Pancreas (tissue), 10 donors: Measurements from ENCODE around the gene ELN. TPM values are rescaled to one million over a fixed set of nuclear protein-coding genes. Genes with fewer than 3 reads are reported as not detected.
"Not testable (repeated sequence)": the region's sequence is repeated elsewhere in the genome, so short reads cannot be mapped to it uniquely, and the experiment has no call there.

ENCODE experiments used
- ATAC-seq, 4 donors: fragments of 200-7000 bp; cut with Tn5 transposase; one replicate each; pipeline versions ENCODE4 v1.8.0 to v1.9.1; 2020; ENCODE audit warnings: mild to moderate bottlenecking in 4 of 4, moderate library complexity in 4 of 4
- DNase-seq, 6 donors: peaks; one replicate each; pipeline ENCODE4 v3.0.0-alpha.2; 2020
- FAIRE-seq: peaks from 2 replicates; lab custom pipeline; 2012; peaks lifted over from hg19 to GRCh38; lab: Jason Lieb, UNC
- H3K27ac ChIP-seq, 4 donors: fragments of 200-600 bp; sonication (generic); 1 replicate in 3 of 4; 2 replicates in 1 of 4; pipeline versions ENCODE4 v1.5.0 to v1.8.0; 2020
- H3K27me3 ChIP-seq, 4 donors: fragments of 200-600 bp; one replicate each; pipeline ENCODE4 v1.8.0; 2021
- H3K36me3 ChIP-seq, 3 donors: fragments of 200-600 bp; sonication (generic) in 1 of 3; one replicate each; pipeline versions ENCODE4 v1.5.0 to v1.8.0; 2020 to 2021
- H3K4me1 ChIP-seq, 3 donors: fragments of 200-600 bp; one replicate each; pipeline ENCODE4 v1.8.0; 2021
- H3K4me3 ChIP-seq, 4 donors: fragments of 200-600 bp; sonication (generic) in 2 of 4; one replicate each; pipeline versions ENCODE4 v1.5.0 to v1.8.0; 2020 to 2021
- H3K9me3 ChIP-seq, 4 donors: fragments of 200-600 bp; one replicate each; pipeline ENCODE4 v1.8.0; 2021
- WGBS, 2 donors: extraction: QIAGEN DNeasy Blood & Tissue Kit; methylation state at CpG; one replicate each; pipeline ENCODE4 v1.1.7; 2013; 5-methylcytosine and 5-hydroxymethylcytosine counted together
- intact Hi-C, 3 donors: fragments of 100-400 bp; cut with DNase I; formaldehyde crosslinking; loops; one replicate each; pipeline versions ENCODE4 v1.11.1 to v1.14.2; 2022
- polyA plus RNA-seq, 2 donors: library from polyadenylated mRNA; stranded (reverse); fragments of 200-250 nt; gene quantifications; one replicate each; pipeline ENCODE4 v1.2.3, GENCODE V29; 2013
- total RNA-seq, 6 donors: library from RNA; stranded (reverse); fragmentation: NEBNext Ultra II Directional in 4 of 6; extraction: Animal tissue kit (Norgen Biotek cat#: 25700) in 4 of 6; gene quantifications; one replicate each; pipeline versions ENCODE4 v1.2.1 to v1.2.4, GENCODE V29; 2021 to 2023
- TF ChIP-seq, protein P1 (sequence below), 4 donors: fragments of 200-600 bp; sonication (generic) in 3 of 4; IDR thresholded peaks; one replicate each; pipeline versions ENCODE4 v1.5.0 to v1.8.0; 2021; ENCODE audit warnings: antibody characterized with exemption in 4 of 4
- donor health status: healthy with polysubstance abuse.
- donor health status: DM: no; HTN: no; CAD: no; lungs with moderate emphysema.
- donor health status: DM: no; HTN: no; CAD: no.
- donor health status: control.
- donor health status: control.
- donor health status: Bipolar disorder and iron deficiency.
- donor health status: DM: yes; HTN: yes; CAD: no.
- donor health status: DM: no; HTN: no; CAD: no.
- donor health status: DM: no; HTN: no; CAD: no.
- donor health status: DM: yes; HTN: yes; CAD: no.

The ELN gene
- total and polyA plus RNA-seq, 8 donors, result 36.8 to 118 (median 70.7) TPM

- intact Hi-C loops, result loop anchor here in 1 of 3 donors (10.0 kb wide), 1 partner anchor 132 kb away; no protein-coding TSS in a partner anchor
- peak in 1 of 6 donors; percentile 69 for DNase-seq
- WGBS, 2 donors, result 42 to 47% methylated on average over 12 of the region's 12 CpGs
Measured at GRCh38 chr7:74006451-74007241, 21.3 kb upstream of the ELN start.

DNA sequence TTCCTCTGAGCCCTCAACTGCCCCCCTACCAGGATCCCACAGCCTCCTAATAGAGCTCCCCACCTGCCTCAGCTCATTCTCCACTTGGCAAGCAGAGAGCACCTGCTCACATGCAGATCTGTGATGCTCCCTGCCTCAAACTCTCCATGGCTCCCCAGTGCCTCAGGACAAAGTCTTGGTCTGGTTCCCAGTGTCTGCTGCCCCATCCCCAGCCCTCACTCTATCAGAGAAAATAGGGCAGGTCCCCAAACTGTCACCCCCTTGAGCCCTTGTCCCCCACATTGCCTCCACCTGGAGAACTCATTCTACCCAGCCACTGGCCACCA is 20.8 kb upstream of the ELN start:
- DNase-seq (no peak), FAIRE-seq (no peak), ATAC-seq (no peak)
- Histone ChIP-seq H3K4me3 (no peak overlapping the region), H3K27ac (no peak overlapping the region), H3K36me3 (no peaks in the 10 kb centered on the region), H3K4me1 (no peaks in the 10 kb centered on the region), H3K9me3 (no peaks in the 10 kb centered on the region), H3K27me3 (no peaks in the 10 kb centered on the region)
- TF ChIP-seq, protein P1, sequence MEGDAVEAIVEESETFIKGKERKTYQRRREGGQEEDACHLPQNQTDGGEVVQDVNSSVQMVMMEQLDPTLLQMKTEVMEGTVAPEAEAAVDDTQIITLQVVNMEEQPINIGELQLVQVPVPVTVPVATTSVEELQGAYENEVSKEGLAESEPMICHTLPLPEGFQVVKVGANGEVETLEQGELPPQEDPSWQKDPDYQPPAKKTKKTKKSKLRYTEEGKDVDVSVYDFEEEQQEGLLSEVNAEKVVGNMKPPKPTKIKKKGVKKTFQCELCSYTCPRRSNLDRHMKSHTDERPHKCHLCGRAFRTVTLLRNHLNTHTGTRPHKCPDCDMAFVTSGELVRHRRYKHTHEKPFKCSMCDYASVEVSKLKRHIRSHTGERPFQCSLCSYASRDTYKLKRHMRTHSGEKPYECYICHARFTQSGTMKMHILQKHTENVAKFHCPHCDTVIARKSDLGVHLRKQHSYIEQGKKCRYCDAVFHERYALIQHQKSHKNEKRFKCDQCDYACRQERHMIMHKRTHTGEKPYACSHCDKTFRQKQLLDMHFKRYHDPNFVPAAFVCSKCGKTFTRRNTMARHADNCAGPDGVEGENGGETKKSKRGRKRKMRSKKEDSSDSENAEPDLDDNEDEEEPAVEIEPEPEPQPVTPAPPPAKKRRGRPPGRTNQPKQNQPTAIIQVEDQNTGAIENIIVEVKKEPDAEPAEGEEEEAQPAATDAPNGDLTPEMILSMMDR (IDR thresholded peaks at IDR 0.05), result no peak
- intact Hi-C loops, result loop anchor here in 1 of 3 donors (10.0 kb wide), 1 partner anchor 132 kb away; no protein-coding TSS in a partner anchor

More at GRCh38 chr7:74006451-74007241, 21.3 kb upstream of the ELN start:
- Histone ChIP-seq H3K9me3 (no peaks in the 10 kb centered on the region), H3K4me1 (no peaks in the 10 kb centered on the region), H3K27ac (no peak overlapping the region), H3K27me3 (no peaks in the 10 kb centered on the region), H3K36me3 (no peaks in the 10 kb centered on the region), H3K4me3 (no peak overlapping the region)
- FAIRE-seq (no peak), ATAC-seq (peak in 3 of 4 donors; percentile 9 to 53 (median 33))
- TF ChIP-seq, protein P1 (IDR thresholded peaks at IDR 0.05), result no peak

DNA sequence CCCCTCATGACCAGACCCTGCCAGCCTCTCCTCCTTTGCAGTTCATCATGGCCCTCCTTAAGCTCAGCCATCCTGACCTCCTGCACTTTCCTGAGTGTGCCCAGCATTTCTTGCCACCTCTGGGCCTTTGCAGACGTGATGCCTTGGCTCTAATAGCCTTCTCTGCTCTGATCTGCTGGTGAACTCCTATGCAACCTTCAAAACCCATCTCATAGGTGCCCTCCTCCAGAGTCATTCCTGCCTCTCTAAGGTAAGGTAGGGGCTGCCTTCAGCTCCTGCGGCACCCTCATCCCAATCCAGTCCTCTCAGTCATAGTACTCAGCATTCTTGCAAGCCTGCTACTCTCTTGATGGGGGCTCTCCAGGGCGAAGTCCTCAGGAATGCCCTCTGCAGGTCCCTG is 19.3 kb upstream of the ELN start:
- ATAC-seq (no peak), FAIRE-seq (no peak), DNase-seq (no peak)
- no peaks in the 10 kb centered on the region for H3K9me3 ChIP-seq
- H3K27me3 ChIP-seq, result no peaks in the 10 kb centered on the region
- H3K4me1 ChIP-seq, result no peaks in the 10 kb centered on the region
- no peak overlapping the region for H3K27ac ChIP-seq
- no peaks in the 10 kb centered on the region for H3K36me3 ChIP-seq
- 91 to 96% methylated on average over 3 of the region's 3 CpGs for WGBS, 2 donors
- TF ChIP-seq, protein P1 (IDR thresholded peaks at IDR 0.05), result no peak
- H3K4me3 ChIP-seq, result no peak overlapping the region
- intact Hi-C loops, result loop anchor here in 1 of 3 donors (10.0 kb wide), 1 partner anchor 134 kb away; no protein-coding TSS in a partner anchor

- TF ChIP-seq, protein P1 (IDR thresholded peaks at IDR 0.05), result no peak
- H3K9me3 ChIP-seq, result no peaks in the 10 kb centered on the region
- FAIRE-seq (no peak), DNase-seq (no peak), ATAC-seq (no peak)
- H3K4me1 ChIP-seq, result no peaks in the 10 kb centered on the region
- H3K27ac ChIP-seq, result no peak overlapping the region
- intact Hi-C loops, result loop anchor here in 1 of 3 donors (10.0 kb wide), 1 partner anchor 135 kb away; no protein-coding TSS in a partner anchor
- no peak overlapping the region for H3K4me3 ChIP-seq
- H3K27me3 ChIP-seq, result no peaks in the 10 kb centered on the region
- 83 to 86% methylated on average over 14 of the region's 14 CpGs for WGBS, 2 donors
- no peaks in the 10 kb centered on the region for H3K36me3 ChIP-seq
Measured at GRCh38 chr7:74009719-74010118, 18.3 kb upstream of the ELN start.

DNA sequence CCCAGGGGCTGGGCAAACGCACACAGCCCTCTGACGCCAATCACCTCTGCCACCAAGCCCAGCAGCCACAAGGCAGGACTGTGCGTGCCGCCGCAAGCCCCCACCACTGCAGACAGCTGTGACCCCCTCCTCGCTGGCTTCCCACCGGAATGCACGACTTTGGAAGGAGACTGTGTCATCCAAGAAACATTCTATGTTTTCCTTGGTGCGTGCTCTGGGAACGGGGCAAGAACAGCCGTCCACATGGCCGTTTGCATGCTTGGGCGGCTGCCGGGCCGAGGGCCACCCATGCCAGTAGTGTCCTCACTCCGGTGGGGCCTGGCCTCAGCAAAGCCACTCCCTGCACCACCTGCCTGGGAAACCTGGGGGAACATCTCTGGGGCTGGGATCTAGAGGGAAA is 17.6 kb upstream of the ELN start:
- H3K4me3 ChIP-seq, result no peak overlapping the region
- H3K36me3 ChIP-seq, result no peaks in the 10 kb centered on the region
- DNase-seq (no peak), FAIRE-seq (no peak), ATAC-seq (no peak)
- TF ChIP-seq, protein P1 (IDR thresholded peaks at IDR 0.05), result no peak
- H3K9me3 ChIP-seq, result no peaks in the 10 kb centered on the region
- intact Hi-C loops, result no loop called here
- WGBS, 2 donors, result 76 to 84% methylated on average over 15 to 16 of the region's 16 CpGs
- no peak overlapping the region for H3K27ac ChIP-seq
- H3K4me1 ChIP-seq, result no peaks in the 10 kb centered on the region
- no peaks in the 10 kb centered on the region for H3K27me3 ChIP-seq

DNA sequence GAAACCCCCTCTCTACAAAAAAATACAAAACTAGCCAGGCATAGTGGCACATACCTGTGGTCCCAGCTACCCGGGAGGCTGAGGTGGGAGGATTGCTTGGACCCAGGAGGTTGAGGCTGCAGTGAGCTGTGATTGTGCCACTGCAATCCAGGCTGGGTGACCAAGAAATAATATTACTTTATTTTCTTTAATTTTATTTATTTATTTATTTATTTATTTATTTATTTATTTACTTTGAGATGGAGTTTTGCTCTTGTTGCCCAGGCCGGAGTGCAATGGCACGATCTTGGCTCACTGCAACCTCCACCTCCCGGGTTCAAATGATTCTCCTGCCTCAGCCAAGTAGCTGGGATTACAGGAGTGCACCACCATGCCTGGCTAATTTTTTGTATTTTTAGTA is 16.6 kb upstream of the ELN start:
- FAIRE-seq, H3K4me1 ChIP-seq, ATAC-seq, H3K27ac ChIP-seq, DNase-seq, H3K4me3 ChIP-seq, intact Hi-C loops, H3K27me3 ChIP-seq, H3K36me3 ChIP-seq, H3K9me3 ChIP-seq: not testable (repeated sequence)
- 94 to 96% methylated on average over 4 of the region's 4 CpGs for WGBS, 2 donors
